GM12872 (cell line): ENCODE data around the gene KCNQ1OT1.

ENCODE experiments used
- CTCF ChIP-seq: IDR thresholded peaks from 3 replicates; pipeline ENCODE4 v1.5.1; 2011; ENCODE audit warnings: low read depth, mild to moderate bottlenecking, low read length, moderate library complexity; ENCODE audit not compliant: insufficient read depth

Gene KCNQ1OT1

GRCh38 chr11:2581151-2581930 is 118.5 kb downstream of the KCNQ1OT1 start:
- no peak for TF ChIP-seq CTCF

GRCh38 chr11:2580571-2581001 is 119.2 kb downstream of the KCNQ1OT1 start:
- TF ChIP-seq CTCF = no peak

- no peak for TF ChIP-seq CTCF
Observed at GRCh38 chr11:2580061-2580421, 119.8 kb downstream of the KCNQ1OT1 start.

- TF ChIP-seq CTCF = no peak
Observed at GRCh38 chr11:2579315-2580060, 120.3 kb downstream of the KCNQ1OT1 start.

- no peak for TF ChIP-seq CTCF
Observed at GRCh38 chr11:2578929-2579270, 120.9 kb downstream of the KCNQ1OT1 start.

GRCh38 chr11:2577991-2578928 is 121.5 kb downstream of the KCNQ1OT1 start:
- no peak for TF ChIP-seq CTCF
